DOHH2 (cell line): ENCODE data around the gene GGA1.

Experiments used
- H3F3A ChIP-seq: fragments of 200-600 bp; sonication (generic), shearing (Covaris generic); 2 replicates; pipeline ENCODE4 v1.6.0; 2016; ENCODE audit warnings: antibody characterized with exemption, mild to moderate bottlenecking; ENCODE audit not compliant: control insufficient read depth, insufficient read depth
- H3K27ac ChIP-seq: fragments of 200-600 bp; sonication (generic); 2 replicates; pipeline ENCODE4 v1.5.1; 2014; ENCODE audit warnings: low read depth, mild to moderate bottlenecking, low read length, moderate library complexity
- H3K27me3 ChIP-seq: fragments of 200-600 bp; sonication (generic); 2 replicates; pipeline ENCODE4 v1.6.1; 2014; ENCODE audit warnings: mild to moderate bottlenecking, low read length, mixed read lengths; ENCODE audit not compliant: control insufficient read depth
- H3K36me3 ChIP-seq: fragments of 200-600 bp; sonication (generic); 2 replicates; pipeline ENCODE4 v1.6.1; 2014; ENCODE audit warnings: mild to moderate bottlenecking, low read length, moderate library complexity, mixed read lengths; ENCODE audit not compliant: control insufficient read depth
- H3K4me1 ChIP-seq: fragments of 200-600 bp; sonication (generic); 2 replicates; pipeline ENCODE4 v1.6.1; 2014; ENCODE audit warnings: mild to moderate bottlenecking, low read length, mixed read lengths; ENCODE audit not compliant: control insufficient read depth
- H3K4me2 ChIP-seq: fragments of 200-600 bp; sonication (generic); 2 replicates; pipeline ENCODE4 v1.6.0; 2014; ENCODE audit warnings: mild to moderate bottlenecking, low read length, moderate library complexity
- H3K4me3 ChIP-seq: fragments of 200-600 bp; sonication (generic); 2 replicates; pipeline ENCODE4 v1.5.1; 2014; ENCODE audit warnings: mild to moderate bottlenecking, low read length, mixed read lengths
- H3K79me2 ChIP-seq: fragments of 200-600 bp; sonication (generic); 2 replicates; pipeline ENCODE4 v1.6.1; 2014; ENCODE audit warnings: mild to moderate bottlenecking, low read length, mixed read lengths; ENCODE audit not compliant: control insufficient read depth
- H3K9me2 ChIP-seq: fragments of 200-600 bp; sonication (generic); replicated peaks from 2 replicates; pipeline ENCODE4 v1.6.1; 2014; ENCODE audit warnings: mild to moderate bottlenecking, low read length, mixed read lengths; ENCODE audit not compliant: control insufficient read depth
- H3K9me3 ChIP-seq: fragments of 200-600 bp; sonication (generic); 2 replicates; pipeline ENCODE4 v1.6.1; 2014; ENCODE audit warnings: antibody characterized with exemption, low read length, mixed read lengths; ENCODE audit not compliant: control insufficient read depth, insufficient read depth
- H4K20me1 ChIP-seq: fragments of 200-600 bp; sonication (generic); 2 replicates; pipeline ENCODE4 v1.6.0; 2014; ENCODE audit warnings: low read depth, mild to moderate bottlenecking, antibody characterized with exemption, low read length, moderate library complexity; ENCODE audit not compliant: control insufficient read depth, insufficient read depth
- CTCF ChIP-seq: fragments of 200-600 bp; sonication (generic); IDR thresholded peaks from one replicate; pipeline ENCODE4 v1.5.1; 2014; ENCODE audit warnings: antibody characterized with exemption, mild to moderate bottlenecking, low read depth, low read length; ENCODE audit not compliant: poor library complexity, severe bottlenecking
- EZH2phosphoT487 ChIP-seq: fragments of 200-600 bp; sonication (generic); IDR thresholded peaks from 2 replicates; pipeline ENCODE4 v1.6.1; 2017; ENCODE audit warnings: borderline replicate concordance, mild to moderate bottlenecking, antibody characterized with exemption, low read length, moderate library complexity, mixed read lengths

Gene GGA1

GRCh38 chr22:37674951-37675929 is 66.6 kb downstream of the GGA1 start, which contains the start of gene LGALS1:
Gene LGALS1 (plus strand): TSS chr22:37675636. CDS start chr22:37675703, 67 bp downstream.
- no peaks in the 10 kb centered on the region for H3K9me3 ChIP-seq
- peak within 1 kb of the TSS; percentile 87 for H3K4me2 ChIP-seq
- peak within 1 kb of the TSS; percentile 74 for H3K4me3 ChIP-seq
- H3K27me3 ChIP-seq: no peaks in the 10 kb centered on the region
- TF ChIP-seq CTCF: no peak
- TF ChIP-seq EZH2phosphoT487: no peak
- H4K20me1 ChIP-seq: no peaks in the 10 kb centered on the region
- H3K79me2 ChIP-seq: no peaks in the 10 kb centered on the region; the same call in 1 of the 2 replicates
- H3F3A ChIP-seq: peaks cover 29% of the 10 kb centered on the region
- H3K36me3 ChIP-seq: peaks cover 6% of the 10 kb centered on the region; the same call in 1 of the 2 replicates
- peak within 1 kb of the TSS; percentile 79 for H3K27ac ChIP-seq
- peaks cover 63% of the 10 kb centered on the region for H3K4me1 ChIP-seq
- H3K9me2 ChIP-seq: no peaks in the 10 kb centered on the region

DNA sequence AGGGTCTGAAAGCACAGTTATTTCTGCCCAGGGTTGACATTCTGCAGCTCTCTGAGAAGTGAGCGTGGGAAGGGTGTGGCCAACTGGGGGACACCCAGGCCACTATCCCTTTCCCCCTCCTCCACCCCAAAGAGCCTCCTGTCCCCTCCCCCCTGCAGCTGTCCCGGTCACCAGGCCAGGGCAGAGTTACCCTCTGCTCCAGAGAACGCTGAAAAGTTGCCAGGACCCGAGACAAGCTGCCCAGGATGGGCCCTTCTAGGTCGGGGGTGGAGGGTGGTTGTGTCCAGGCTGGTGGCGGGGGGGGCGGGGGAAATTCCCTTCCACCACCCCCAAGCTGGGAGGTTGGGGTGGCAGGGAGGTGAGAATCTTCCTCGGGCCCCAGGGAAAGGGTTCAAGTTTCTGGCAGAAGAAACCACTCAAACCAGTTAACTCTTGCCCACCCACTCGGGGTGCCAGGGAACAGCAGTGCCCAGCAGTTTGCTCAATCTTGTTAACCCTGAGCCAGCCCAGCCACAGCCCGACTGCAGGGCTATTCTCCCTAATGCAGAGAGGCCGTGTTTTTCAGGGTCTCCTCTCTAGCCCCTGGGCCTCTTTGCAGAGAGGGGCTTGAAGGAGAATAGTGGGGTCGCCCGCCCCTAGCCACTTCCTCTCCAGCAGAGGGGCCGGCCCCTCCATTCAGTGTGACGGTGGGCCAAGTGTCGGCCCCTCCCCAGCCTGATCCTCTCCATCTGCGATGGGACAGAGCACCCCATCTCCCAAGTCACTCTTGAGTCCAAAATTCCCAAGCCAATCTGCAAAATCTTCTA is 67.5 kb downstream of the GGA1 start:
- Histone ChIP-seq H3K27ac (peak overlapping the region; percentile 79), H3K4me3 (peak overlapping the region; percentile 74), H3K36me3 (peaks cover 6% of the 10 kb centered on the region; the same call in 1 of the 2 replicates), H3K79me2 (no peaks in the 10 kb centered on the region; the same call in 1 of the 2 replicates), H3K9me2 (no peaks in the 10 kb centered on the region), H3K9me3 (no peaks in the 10 kb centered on the region), H4K20me1 (no peaks in the 10 kb centered on the region), H3K4me2 (peak overlapping the region; percentile 87), H3K27me3 (no peaks in the 10 kb centered on the region), H3F3A (peaks cover 29% of the 10 kb centered on the region), H3K4me1 (peaks cover 62% of the 10 kb centered on the region)
- no peak for TF ChIP-seq CTCF
- no peak for TF ChIP-seq EZH2phosphoT487

DNA sequence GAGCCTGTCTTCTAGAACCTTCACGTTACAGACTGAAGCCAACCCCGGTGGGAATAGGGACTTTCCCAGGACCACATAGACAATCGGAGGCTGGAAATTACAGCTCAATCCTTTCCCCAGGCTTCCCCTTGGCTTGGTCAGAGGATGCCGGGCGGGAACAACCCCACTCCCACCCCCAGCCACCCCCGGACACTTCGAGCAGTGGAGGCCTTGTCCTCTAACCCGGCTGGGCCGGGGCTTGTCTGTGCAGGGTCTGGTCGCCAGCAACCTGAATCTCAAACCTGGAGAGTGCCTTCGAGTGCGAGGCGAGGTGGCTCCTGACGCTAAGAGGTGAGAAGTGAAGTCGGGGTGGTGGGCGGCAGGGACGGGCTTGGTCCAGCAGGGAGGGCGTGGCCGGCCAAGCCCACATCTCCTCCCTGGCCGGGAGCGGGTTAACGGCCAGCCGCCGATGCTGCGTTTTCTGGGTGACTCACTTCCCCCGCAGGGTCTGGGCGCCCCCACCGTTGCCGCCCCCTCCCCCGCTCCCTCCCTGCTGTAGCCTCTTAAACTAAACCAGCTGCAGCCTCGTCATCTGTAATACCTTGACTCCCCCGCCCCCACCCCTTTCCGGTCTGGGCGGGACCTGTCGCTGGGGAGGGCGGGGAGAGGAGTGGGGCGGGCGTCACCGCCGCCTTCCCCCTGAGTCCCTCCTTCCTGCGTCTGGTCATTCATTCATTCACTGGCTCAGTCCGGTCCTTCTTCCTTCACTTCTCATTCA is 68.3 kb downstream of the GGA1 start:
- Histone ChIP-seq H3K4me1 (peaks cover 62% of the 10 kb centered on the region), H3K36me3 (no peaks in the 10 kb centered on the region; the same call in 1 of the 2 replicates), H3K27me3 (no peaks in the 10 kb centered on the region), H3F3A (peaks cover 26% of the 10 kb centered on the region), H3K9me2 (no peaks in the 10 kb centered on the region), H3K9me3 (no peaks in the 10 kb centered on the region), H3K27ac (peak overlapping the region; percentile 79), H4K20me1 (no peaks in the 10 kb centered on the region), H3K4me3 (peak overlapping the region; percentile 74), H3K4me2 (peak overlapping the region; percentile 87), H3K79me2 (no peaks in the 10 kb centered on the region; the same call in 1 of the 2 replicates)
- TF ChIP-seq EZH2phosphoT487 (no peak), CTCF (no peak)
